MM.1S (cell line): Measurements from ENCODE around the gene PRR14.
"Not testable (repeated sequence)": the region's sequence is repeated elsewhere in the genome, so short reads cannot be mapped to it uniquely, and the experiment has no call there.

Experiments used
- DNase-seq: peaks from one replicate; pipeline ENCODE4 v3.0.0-alpha.2; 2015
- H2AFZ ChIP-seq: fragments of 300-600 bp; sonication (generic); 2 replicates; pipeline ENCODE4 v1.6.0; 2016; ENCODE audit warnings: antibody characterized with exemption, low read length
- H3F3A ChIP-seq: fragments of 300-600 bp; sonication (generic); 2 replicates; pipeline ENCODE4 v1.6.1; 2016; ENCODE audit warnings: mild to moderate bottlenecking, antibody characterized with exemption, low read length, moderate library complexity, mixed read lengths; ENCODE audit not compliant: insufficient read depth
- H3K27ac ChIP-seq: fragments of 300-600 bp; sonication (generic); 2 replicates; pipeline ENCODE4 v1.5.1; 2016; ENCODE audit warnings: mild to moderate bottlenecking, low read length
- H3K27me3 ChIP-seq: fragments of 300-600 bp; sonication (generic); replicated peaks from 2 replicates; pipeline ENCODE4 v1.6.0; 2016; ENCODE audit warnings: low read length; ENCODE audit not compliant: insufficient read depth
- H3K36me3 ChIP-seq: fragments of 300-600 bp; sonication (generic); replicated peaks from 2 replicates; pipeline ENCODE4 v1.6.1; 2016; ENCODE audit warnings: mild to moderate bottlenecking, low read length, mixed read lengths; ENCODE audit not compliant: insufficient read depth
- H3K4me1 ChIP-seq: fragments of 300-600 bp; sonication (generic); 2 replicates; pipeline ENCODE4 v1.6.1; 2016; ENCODE audit warnings: low read length, mixed read lengths
- H3K4me2 ChIP-seq: fragments of 300-600 bp; sonication (generic); 2 replicates; pipeline ENCODE4 v1.6.0; 2016; ENCODE audit warnings: low read depth, low read length
- H3K4me3 ChIP-seq: fragments of 300-600 bp; sonication (generic); 2 replicates; pipeline ENCODE4 v1.5.1; 2016; ENCODE audit warnings: low read length, mixed read lengths
- H3K79me2 ChIP-seq: fragments of 300-600 bp; sonication (generic); 2 replicates; pipeline ENCODE4 v1.6.1; 2016; ENCODE audit warnings: mixed run types, low read length, mixed read lengths
- H3K9ac ChIP-seq: fragments of 300-600 bp; sonication (generic); 2 replicates; pipeline ENCODE4 v1.6.1; 2016; ENCODE audit warnings: low read length, mixed read lengths
- H3K9me2 ChIP-seq: fragments of 300-600 bp; sonication (generic); replicated peaks from 2 replicates; pipeline ENCODE4 v1.6.1; 2016; ENCODE audit warnings: mild to moderate bottlenecking, low read length, mixed read lengths; ENCODE audit not compliant: insufficient read depth
- H3K9me3 ChIP-seq: fragments of 300-600 bp; sonication (generic); replicated peaks from 2 replicates; pipeline ENCODE4 v1.6.1; 2016; ENCODE audit warnings: mild to moderate bottlenecking, low read length, mixed read lengths; ENCODE audit not compliant: insufficient read depth
- H4K20me1 ChIP-seq: fragments of 300-600 bp; sonication (generic); 2 replicates; pipeline ENCODE4 v1.6.1; 2016; ENCODE audit warnings: mild to moderate bottlenecking, low read length, moderate library complexity, mixed read lengths; ENCODE audit not compliant: insufficient read depth
- EZH2 ChIP-seq: fragments of 300-600 bp; sonication (generic); optimal IDR thresholded peaks from 2 replicates; pipeline ENCODE3; 2017; ENCODE audit warnings: low read depth, mild to moderate bottlenecking, antibody characterized with exemption, low read length, mixed read lengths
- EZH2phosphoT487 ChIP-seq: fragments of 300-600 bp; sonication (generic); IDR thresholded peaks from 2 replicates; pipeline ENCODE4 v1.6.1; 2018; ENCODE audit warnings: antibody characterized with exemption, low read length
- TF ChIP-seq, protein P1 (sequence below): fragments of 300-600 bp; sonication (generic); IDR thresholded peaks from 2 replicates; pipeline ENCODE4 v1.5.1; 2016; ENCODE audit warnings: antibody characterized with exemption, low read length, mixed read lengths

Gene PRR14

DNA sequence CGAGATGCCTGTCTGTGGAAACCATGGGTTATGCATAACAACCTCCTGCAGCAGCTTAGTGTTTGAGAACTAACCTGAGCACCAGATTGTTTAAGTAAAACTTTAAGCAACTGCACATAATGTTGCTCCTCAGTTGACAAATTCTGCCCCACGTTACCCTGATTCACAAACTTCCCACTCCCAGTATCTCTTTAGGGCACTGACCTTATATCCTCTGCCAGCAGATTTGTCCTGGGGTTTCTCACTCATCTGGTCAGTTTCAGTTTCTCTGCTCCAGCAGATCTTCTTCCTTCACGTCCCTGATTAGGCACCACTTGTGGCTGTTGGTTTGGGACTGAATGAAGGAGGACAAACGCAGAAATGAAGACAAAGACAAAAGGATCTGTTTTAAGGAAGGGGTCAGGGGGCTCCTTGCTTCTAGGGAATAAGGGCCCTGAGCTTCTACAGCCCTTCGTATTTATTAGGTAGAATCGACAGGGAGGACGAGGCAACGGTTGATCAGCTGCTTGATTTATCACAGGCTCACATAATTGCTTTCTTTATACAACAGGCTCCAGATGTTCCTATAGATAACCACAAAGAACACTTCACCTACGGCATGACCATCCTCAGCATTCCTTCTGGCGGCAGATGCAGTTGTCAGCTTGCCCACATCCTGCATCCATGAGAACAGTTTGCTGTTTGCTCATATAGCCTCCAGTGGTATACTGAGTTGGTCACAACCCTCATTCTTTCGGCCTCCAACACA lies 27.1 kb upstream of the PRR14 start:
- H3K9ac ChIP-seq = no peak overlapping the region
- TF ChIP-seq, protein P1, sequence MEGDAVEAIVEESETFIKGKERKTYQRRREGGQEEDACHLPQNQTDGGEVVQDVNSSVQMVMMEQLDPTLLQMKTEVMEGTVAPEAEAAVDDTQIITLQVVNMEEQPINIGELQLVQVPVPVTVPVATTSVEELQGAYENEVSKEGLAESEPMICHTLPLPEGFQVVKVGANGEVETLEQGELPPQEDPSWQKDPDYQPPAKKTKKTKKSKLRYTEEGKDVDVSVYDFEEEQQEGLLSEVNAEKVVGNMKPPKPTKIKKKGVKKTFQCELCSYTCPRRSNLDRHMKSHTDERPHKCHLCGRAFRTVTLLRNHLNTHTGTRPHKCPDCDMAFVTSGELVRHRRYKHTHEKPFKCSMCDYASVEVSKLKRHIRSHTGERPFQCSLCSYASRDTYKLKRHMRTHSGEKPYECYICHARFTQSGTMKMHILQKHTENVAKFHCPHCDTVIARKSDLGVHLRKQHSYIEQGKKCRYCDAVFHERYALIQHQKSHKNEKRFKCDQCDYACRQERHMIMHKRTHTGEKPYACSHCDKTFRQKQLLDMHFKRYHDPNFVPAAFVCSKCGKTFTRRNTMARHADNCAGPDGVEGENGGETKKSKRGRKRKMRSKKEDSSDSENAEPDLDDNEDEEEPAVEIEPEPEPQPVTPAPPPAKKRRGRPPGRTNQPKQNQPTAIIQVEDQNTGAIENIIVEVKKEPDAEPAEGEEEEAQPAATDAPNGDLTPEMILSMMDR = no peak
- TF ChIP-seq EZH2phosphoT487 = no peak
- no peak overlapping the region for H3K4me2 ChIP-seq
- H3F3A ChIP-seq = no peaks in the 10 kb centered on the region
- H4K20me1 ChIP-seq = no peaks in the 10 kb centered on the region
- no peak overlapping the region for H3K4me3 ChIP-seq
- H3K4me1 ChIP-seq = no peaks in the 10 kb centered on the region
- no peaks in the 10 kb centered on the region for H3K36me3 ChIP-seq
- no peaks in the 10 kb centered on the region for H3K27me3 ChIP-seq
- DNase-seq = no peak
- no peak overlapping the region for H3K27ac ChIP-seq
- no peaks in the 10 kb centered on the region for H3K79me2 ChIP-seq
- H3K9me3 ChIP-seq = no peaks in the 10 kb centered on the region
- H3K9me2 ChIP-seq = no peaks in the 10 kb centered on the region
- no peak overlapping the region for H2AFZ ChIP-seq

DNA sequence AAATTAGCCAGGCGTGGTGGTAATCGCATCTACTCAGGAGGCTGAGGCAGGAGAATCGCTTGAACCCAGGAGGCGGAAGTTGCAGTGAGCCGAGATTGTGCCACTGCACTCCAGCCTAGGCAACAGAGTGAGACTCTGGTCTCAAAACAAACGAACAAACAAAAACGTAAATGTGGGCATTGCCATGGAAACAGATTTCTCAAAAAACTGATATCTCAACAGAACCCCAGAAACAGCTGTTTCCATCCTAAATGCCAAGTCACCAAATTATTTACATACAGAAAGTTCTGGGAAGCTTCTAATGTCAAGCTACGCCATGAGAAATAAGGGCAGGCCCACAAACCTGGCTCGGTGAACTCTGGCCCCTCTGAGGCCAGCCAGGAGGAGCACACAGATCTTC lies 24.5 kb upstream of the PRR14 start:
- Histone ChIP-seq H3K27ac (no peak overlapping the region), H3F3A (no peaks in the 10 kb centered on the region), H3K4me3 (no peak overlapping the region), H3K9ac (no peak overlapping the region), H3K79me2 (no peaks in the 10 kb centered on the region), H3K27me3 (no peaks in the 10 kb centered on the region), H2AFZ (no peak overlapping the region), H3K9me3 (no peaks in the 10 kb centered on the region), H4K20me1 (no peaks in the 10 kb centered on the region), H3K4me2 (no peak overlapping the region), H3K4me1 (no peaks in the 10 kb centered on the region), H3K9me2 (no peaks in the 10 kb centered on the region), H3K36me3 (no peaks in the 10 kb centered on the region)
- DNase-seq = no peak
- TF ChIP-seq EZH2 (no peak), EZH2phosphoT487 (no peak)
- TF ChIP-seq, protein P1 = no peak

DNA sequence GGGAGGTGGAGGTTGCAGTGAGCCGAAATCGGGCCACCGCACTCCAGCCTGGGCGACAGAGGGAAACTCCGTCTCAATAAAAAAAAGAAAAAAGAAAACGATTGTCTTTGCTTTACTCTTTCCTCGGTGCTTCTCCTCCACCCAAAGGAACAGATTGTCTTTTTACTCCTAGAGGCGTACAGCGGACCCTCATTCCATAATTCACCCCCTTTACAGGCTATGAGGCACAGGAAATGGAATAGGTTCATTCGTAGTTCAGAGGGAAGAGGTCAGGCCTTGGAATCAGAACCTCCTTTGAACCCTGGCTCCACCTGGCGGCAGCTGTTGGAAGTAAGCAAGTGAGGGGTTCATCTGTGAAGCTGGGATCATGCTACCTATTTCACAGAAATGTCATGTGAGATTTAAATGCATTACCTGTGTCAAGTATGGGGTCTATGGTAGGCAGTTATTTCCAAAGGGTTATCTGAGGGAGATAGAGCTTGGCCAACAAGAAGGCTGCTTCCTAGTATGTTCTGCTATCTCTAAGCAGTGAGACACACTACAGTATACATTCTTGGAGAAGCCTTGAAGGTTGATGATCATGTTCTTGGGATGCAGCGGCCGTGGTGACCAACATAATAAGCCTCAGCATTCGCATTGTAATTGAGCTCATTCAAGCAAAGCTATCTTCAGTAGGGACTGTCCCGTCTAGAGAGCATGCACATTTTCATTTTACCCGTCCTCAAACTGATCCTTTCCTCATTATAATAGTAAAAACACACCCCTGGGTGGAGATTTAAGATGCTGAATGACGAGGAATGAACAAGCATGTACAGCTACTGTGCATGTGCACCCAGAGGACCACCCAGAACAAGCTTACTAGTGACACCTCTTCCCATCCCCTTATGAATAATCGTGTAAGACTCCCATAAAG lies 21.9 kb upstream of the PRR14 start:
- peaks cover 5% of the 10 kb centered on the region; the same call in 1 of the 2 replicates for H3F3A ChIP-seq
- peak overlapping the region; percentile 69 for H2AFZ ChIP-seq
- H3K79me2 ChIP-seq = no peaks in the 10 kb centered on the region
- H3K27ac ChIP-seq = no peak overlapping the region
- peak; percentile 80 for DNase-seq
- no peaks in the 10 kb centered on the region for H3K4me1 ChIP-seq
- H3K27me3 ChIP-seq = no peaks in the 10 kb centered on the region
- no peaks in the 10 kb centered on the region for H3K36me3 ChIP-seq
- H3K4me2 ChIP-seq = peak overlapping the region; percentile 67
- no peaks in the 10 kb centered on the region for H4K20me1 ChIP-seq
- H3K4me3 ChIP-seq = peak overlapping the region; percentile 45
- TF ChIP-seq, protein P1 = peak; percentile 92
- no peak for TF ChIP-seq EZH2
- H3K9me2 ChIP-seq = no peaks in the 10 kb centered on the region
- no peak overlapping the region for H3K9ac ChIP-seq
- no peaks in the 10 kb centered on the region for H3K9me3 ChIP-seq

DNA sequence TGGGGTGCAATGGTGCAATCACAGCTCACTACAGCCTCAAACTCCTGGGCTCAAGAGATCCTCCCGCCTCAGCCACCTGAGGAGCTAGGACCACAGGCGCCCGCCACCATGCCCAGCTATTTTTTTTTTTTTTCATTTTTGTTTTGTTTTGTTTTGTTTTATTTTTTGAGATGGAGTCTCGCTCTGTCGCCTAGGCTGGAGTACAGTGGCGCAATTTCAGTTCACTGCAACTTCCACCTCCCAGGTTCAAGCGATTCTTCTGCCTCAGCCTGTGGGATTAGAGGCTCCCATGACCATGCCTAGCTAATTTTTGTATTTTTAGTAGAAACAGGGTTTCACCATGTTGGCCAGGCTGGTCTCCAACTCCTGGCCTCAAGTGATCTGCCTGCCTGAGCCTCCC lies 18.3 kb upstream of the PRR14 start:
- H3K9ac ChIP-seq, H3K27ac ChIP-seq, H2AFZ ChIP-seq, H3K4me3 ChIP-seq, H3K79me2 ChIP-seq, H3K27me3 ChIP-seq, H3K4me2 ChIP-seq, H3K36me3 ChIP-seq, H3F3A ChIP-seq, H3K9me2 ChIP-seq, H3K9me3 ChIP-seq, DNase-seq, H4K20me1 ChIP-seq, H3K4me1 ChIP-seq: not testable (repeated sequence)
